HG02970 (cell line): ENCODE data around the gene TTC21A.
A peak's percentile ranks its signal among the peaks of the same experiment; 100 is the strongest.

ENCODE experiments used
- ATAC-seq: cut with Tn5 transposase; IDR thresholded peaks from one replicate; pipeline ENCODE4 v1.9.1; 2021; ENCODE audit warnings: mild to moderate bottlenecking, moderate library complexity, moderate number of reproducible peaks; ENCODE audit not compliant: unreplicated experiment, low FRiP score

TTC21A gene

GRCh38 chr3:39097716-39098472 is 9.6 kb upstream of the TTC21A start:
- ATAC-seq, result no peak

- ATAC-seq, result no peak
Observed at GRCh38 chr3:39098473-39099000, 8.9 kb upstream of the TTC21A start.

GRCh38 chr3:39099242-39099641 is 8.2 kb upstream of the TTC21A start:
- ATAC-seq, result no peak

- ATAC-seq, result no peak
Observed at GRCh38 chr3:39099738-39100499, 7.6 kb upstream of the TTC21A start.

GRCh38 chr3:39100500-39100886 is 7.0 kb upstream of the TTC21A start:
- ATAC-seq, result no peak

- ATAC-seq, result no peak
Observed at GRCh38 chr3:39101022-39101689, 6.3 kb upstream of the TTC21A start.

- ATAC-seq, result no peak
Observed at GRCh38 chr3:39102504-39103323, 4.8 kb upstream of the TTC21A start.

GRCh38 chr3:39103324-39103693 is 4.2 kb upstream of the TTC21A start:
- no peak for ATAC-seq

GRCh38 chr3:39103791-39104552 is 3.5 kb upstream of the TTC21A start:
- ATAC-seq, result no peak

- no peak for ATAC-seq
Observed at GRCh38 chr3:39104961-39105686, 2.4 kb upstream of the TTC21A start.

GRCh38 chr3:39105687-39106063 is 1.8 kb upstream of the TTC21A start:
- no peak for ATAC-seq

- ATAC-seq, result no peak
Observed at GRCh38 chr3:39106281-39106811, 1.1 kb upstream of the TTC21A start.

GRCh38 chr3:39106851-39107387 is 561 bp upstream of the TTC21A start:
- ATAC-seq, result no peak

- ATAC-seq, result peak; percentile 63
Observed at GRCh38 chr3:39108200-39108710, 775 bp downstream of the TTC21A start.

- ATAC-seq, result no peak
Observed at GRCh38 chr3:39109086-39109485, 1.6 kb downstream of the TTC21A start.

- no peak for ATAC-seq
Observed at GRCh38 chr3:39110041-39110639, 2.7 kb downstream of the TTC21A start.

GRCh38 chr3:39112113-39112512 is 4.6 kb downstream of the TTC21A start:
- no peak for ATAC-seq

- ATAC-seq, result no peak
Observed at GRCh38 chr3:39112535-39112934, 5.1 kb downstream of the TTC21A start.
